ENCODE data around the gene SLC16A1.
A peak's percentile ranks its signal among the peaks of the same experiment; 100 is the strongest.

The SLC16A1 gene

DNA sequence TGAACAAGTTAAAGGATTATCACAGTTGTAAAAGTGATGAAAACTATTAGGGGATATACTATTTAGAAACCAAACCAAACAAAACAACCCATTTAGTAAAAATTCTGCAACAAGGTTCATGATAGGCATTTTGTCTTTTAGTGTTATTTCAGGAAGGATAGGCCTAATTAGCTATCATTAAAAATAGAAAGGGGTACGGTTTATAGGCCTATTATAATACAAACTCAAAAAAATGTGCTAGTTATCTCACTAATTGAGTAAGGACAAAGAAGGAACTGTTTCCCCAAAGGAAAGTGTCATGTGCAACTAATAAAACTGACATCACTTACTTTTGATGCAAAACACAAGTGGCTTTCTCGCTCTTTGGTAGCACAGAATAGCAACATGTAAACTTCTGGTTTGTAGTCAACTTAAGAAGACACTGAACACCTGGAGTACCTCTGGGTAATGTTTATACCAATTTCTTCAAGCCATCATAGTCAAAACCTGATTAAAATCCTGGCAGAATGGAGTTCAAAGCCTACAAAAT is 28.5 kb downstream of the SLC16A1 start:
- H3K9me3 ChIP-seq (ENCODE audit: insufficient read depth, low read depth, low read length), result peaks cover 2% of the 10 kb centered on the region
- DNase-seq, result no peak
- no peak overlapping the region for H2BK120ac ChIP-seq (ENCODE audit: insufficient read depth, low read length, poor library complexity)
- H3K4ac ChIP-seq (ENCODE audit: low read depth, low read length), result no peak overlapping the region
- H3K18ac ChIP-seq (ENCODE audit: low read length), result no peak overlapping the region
- peaks cover 19 to 28% of the 10 kb centered on the region in 2 experiments for H3K36me3 ChIP-seq (ENCODE audit: control insufficient read depth in 1 of 2, insufficient read depth in 2 of 2, low read length in 2 of 2)
- no peak overlapping the region for H2BK12ac ChIP-seq (ENCODE audit: low read length)
- H3K27me3 ChIP-seq (ENCODE audit: insufficient read depth, low read length), result no peaks in the 10 kb centered on the region
- no peak overlapping the region for H4K12ac ChIP-seq (ENCODE audit: low read depth, low read length)
- H3K4me1 ChIP-seq (ENCODE audit: control insufficient read depth in 1 of 2, insufficient read depth in 2 of 2, low read length in 2 of 2), result no peaks in the 10 kb centered on the region
- WGBS (ENCODE audit: extremely low coverage, insufficient coverage, insufficient read length), result no CpG with 5 or more reads among the region's 2 CpGs
- H4K8ac ChIP-seq (ENCODE audit: low read depth, low read length), result no peak overlapping the region
- no peak overlapping the region for H3K23ac ChIP-seq (ENCODE audit: low read length)
- H3K9ac ChIP-seq (ENCODE audit: low read length), result no peak overlapping the region
- H3K79me1 ChIP-seq (ENCODE audit: low read length), result no peaks in the 10 kb centered on the region
- H3K27ac ChIP-seq (ENCODE audit: low read depth, low read length), result no peak overlapping the region
- H2AK5ac ChIP-seq (ENCODE audit: low read length), result no peak overlapping the region
- H3K4me3 ChIP-seq (ENCODE audit: low read depth, low read length), result no peak overlapping the region
- H2AFZ ChIP-seq (ENCODE audit: insufficient read depth, low read length, poor library complexity), result no peak overlapping the region
- H3K79me2 ChIP-seq (ENCODE audit: control insufficient read depth, insufficient read depth, low read length, poor library complexity), result peaks cover 3% of the 10 kb centered on the region
- H2BK5ac ChIP-seq (ENCODE audit: low read depth, low read length, poor library complexity), result no peak overlapping the region
- no peak overlapping the region for H3K4me2 ChIP-seq (ENCODE audit: low read length)
- no peak overlapping the region for H4K91ac ChIP-seq (ENCODE audit: low read depth, low read length)
- H3K14ac ChIP-seq (ENCODE audit: low read length), result no peak overlapping the region

DNA sequence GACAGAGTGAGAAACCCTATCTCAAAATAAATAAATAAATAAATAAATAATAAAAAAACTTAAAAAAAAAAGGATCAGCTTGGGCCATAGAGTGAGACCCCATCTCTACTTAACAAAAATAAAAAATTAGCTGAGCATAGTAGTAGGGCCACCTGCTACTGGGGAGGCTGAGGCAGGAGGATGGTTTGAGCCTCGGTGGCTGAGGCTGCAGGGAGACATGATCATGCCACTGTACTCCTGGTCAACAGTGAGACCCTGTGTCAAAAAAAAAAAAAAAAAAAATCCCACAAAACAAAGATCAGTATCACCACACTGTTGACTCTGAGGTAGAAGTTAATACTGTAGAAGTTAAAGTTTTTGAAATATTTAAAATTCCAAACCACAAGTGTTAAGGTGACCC is 29.1 kb downstream of the SLC16A1 start:
- no peak overlapping the region for H3K27ac ChIP-seq (ENCODE audit: low read depth, low read length)
- no peak overlapping the region for H3K4me3 ChIP-seq (ENCODE audit: low read depth, low read length)
- no peak overlapping the region for H3K14ac ChIP-seq (ENCODE audit: low read length)
- no peak for DNase-seq
- no peak overlapping the region for H2AK5ac ChIP-seq (ENCODE audit: low read length)
- H3K18ac ChIP-seq (ENCODE audit: low read length), result no peak overlapping the region
- no peak overlapping the region for H4K12ac ChIP-seq (ENCODE audit: low read depth, low read length)
- no peaks in the 10 kb centered on the region for H3K79me1 ChIP-seq (ENCODE audit: low read length)
- H3K9me3 ChIP-seq (ENCODE audit: insufficient read depth, low read depth, low read length), result peaks cover 2% of the 10 kb centered on the region
- H3K4ac ChIP-seq (ENCODE audit: low read depth, low read length), result no peak overlapping the region
- peaks cover 1% of the 10 kb centered on the region for H3K79me2 ChIP-seq (ENCODE audit: control insufficient read depth, insufficient read depth, low read length, poor library complexity)
- H3K23ac ChIP-seq (ENCODE audit: low read length), result no peak overlapping the region
- H4K91ac ChIP-seq (ENCODE audit: low read depth, low read length), result no peak overlapping the region
- H2BK120ac ChIP-seq (ENCODE audit: insufficient read depth, low read length, poor library complexity), result no peak overlapping the region
- no CpG with 5 or more reads among the region's 1 CpG for WGBS (ENCODE audit: extremely low coverage, insufficient coverage, insufficient read length)
- H2AFZ ChIP-seq (ENCODE audit: insufficient read depth, low read length, poor library complexity), result no peak overlapping the region
- no peak overlapping the region for H3K9ac ChIP-seq (ENCODE audit: low read length)
- H3K4me2 ChIP-seq (ENCODE audit: low read length), result no peak overlapping the region
- no peaks in the 10 kb centered on the region for H3K27me3 ChIP-seq (ENCODE audit: insufficient read depth, low read length)
- no peak overlapping the region for H2BK5ac ChIP-seq (ENCODE audit: low read depth, low read length, poor library complexity)
- no peaks in the 10 kb centered on the region for H3K4me1 ChIP-seq (ENCODE audit: control insufficient read depth in 1 of 2, insufficient read depth in 2 of 2, low read length in 2 of 2)
- peaks cover 19 to 28% of the 10 kb centered on the region in 2 experiments for H3K36me3 ChIP-seq (ENCODE audit: control insufficient read depth in 1 of 2, insufficient read depth in 2 of 2, low read length in 2 of 2)
- H2BK12ac ChIP-seq (ENCODE audit: low read length), result no peak overlapping the region
- no peak overlapping the region for H4K8ac ChIP-seq (ENCODE audit: low read depth, low read length)

DNA sequence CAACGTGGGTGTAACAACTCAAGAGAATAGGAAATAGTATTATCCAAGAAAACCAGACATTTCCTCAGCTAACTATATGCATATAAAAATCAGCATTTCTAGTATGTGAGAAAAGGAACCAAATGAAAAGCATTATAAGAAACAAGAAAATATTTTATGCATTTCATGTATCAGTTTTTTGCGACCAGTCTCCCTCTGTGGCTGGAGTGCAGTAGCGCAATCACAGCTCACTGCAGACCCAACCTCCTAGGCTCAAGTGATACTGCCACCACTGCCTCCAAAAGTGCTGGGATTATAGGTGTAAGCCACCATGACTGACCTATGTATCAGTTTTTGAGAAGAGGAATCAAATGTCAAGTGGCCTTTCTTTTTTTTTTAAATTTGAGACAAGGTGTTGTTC is 31.0 kb downstream of the SLC16A1 start:
- Histone ChIP-seq H2BK120ac (ENCODE audit: insufficient read depth, low read length, poor library complexity) (no peak overlapping the region), H3K27me3 (ENCODE audit: insufficient read depth, low read length) (no peaks in the 10 kb centered on the region), H3K9me3 (ENCODE audit: insufficient read depth, low read depth, low read length) (peaks cover 2% of the 10 kb centered on the region), H4K8ac (ENCODE audit: low read depth, low read length) (no peak overlapping the region), H3K4ac (ENCODE audit: low read depth, low read length) (no peak overlapping the region), H2AFZ (ENCODE audit: insufficient read depth, low read length, poor library complexity) (no peak overlapping the region), H4K91ac (ENCODE audit: low read depth, low read length) (no peak overlapping the region), H3K79me1 (ENCODE audit: low read length) (no peaks in the 10 kb centered on the region), H3K14ac (ENCODE audit: low read length) (no peak overlapping the region), H2BK12ac (ENCODE audit: low read length) (no peak overlapping the region), H3K36me3 (ENCODE audit: control insufficient read depth in 1 of 2, insufficient read depth in 2 of 2, low read length in 2 of 2) (peaks cover 19 to 28% of the 10 kb centered on the region in 2 experiments), H3K4me2 (ENCODE audit: low read length) (no peak overlapping the region), H3K9ac (ENCODE audit: low read length) (no peak overlapping the region), H3K4me1 (ENCODE audit: control insufficient read depth in 1 of 2, insufficient read depth in 2 of 2, low read length in 2 of 2) (no peaks in the 10 kb centered on the region), H3K4me3 (ENCODE audit: low read depth, low read length) (no peak overlapping the region), H3K79me2 (ENCODE audit: control insufficient read depth, insufficient read depth, low read length, poor library complexity) (no peaks in the 10 kb centered on the region), H2AK5ac (ENCODE audit: low read length) (no peak overlapping the region), H4K12ac (ENCODE audit: low read depth, low read length) (no peak overlapping the region), H2BK5ac (ENCODE audit: low read depth, low read length, poor library complexity) (no peak overlapping the region), H3K18ac (ENCODE audit: low read length) (no peak overlapping the region), H3K27ac (ENCODE audit: low read depth, low read length) (no peak overlapping the region), H3K23ac (ENCODE audit: low read length) (no peak overlapping the region)
- WGBS (ENCODE audit: extremely low coverage, insufficient coverage, insufficient read length), result no CpG with 5 or more reads among the region's 3 CpGs
- DNase-seq, result no peak

DNA sequence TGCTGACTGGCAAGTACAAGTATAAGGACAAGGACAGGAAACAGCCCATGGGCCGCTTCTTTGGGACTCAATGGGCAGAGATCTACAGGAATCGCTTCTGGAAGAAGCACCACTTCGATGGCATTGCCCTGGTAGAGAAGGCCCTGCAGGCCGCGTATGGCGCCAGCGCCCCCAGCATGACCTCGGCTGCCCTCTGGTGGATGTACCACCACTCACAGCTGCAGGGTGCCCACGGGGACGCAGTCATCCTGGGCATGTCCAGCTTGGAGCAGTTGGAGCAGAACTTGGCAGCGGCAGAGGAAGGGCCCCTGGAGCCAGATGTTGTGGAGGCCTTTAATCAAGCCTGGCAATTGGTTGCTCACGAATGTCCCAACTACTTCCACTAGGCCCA is 32.0 kb downstream of the SLC16A1 start:
- Histone ChIP-seq H4K12ac (ENCODE audit: low read depth, low read length) (no peak overlapping the region), H3K9me3 (ENCODE audit: insufficient read depth, low read depth, low read length) (peaks cover 2% of the 10 kb centered on the region), H4K8ac (ENCODE audit: low read depth, low read length) (no peak overlapping the region), H3K79me1 (ENCODE audit: low read length) (no peaks in the 10 kb centered on the region), H3K14ac (ENCODE audit: low read length) (no peak overlapping the region), H3K27me3 (ENCODE audit: insufficient read depth, low read length) (no peaks in the 10 kb centered on the region), H2AK5ac (ENCODE audit: low read length) (no peak overlapping the region), H2AFZ (ENCODE audit: insufficient read depth, low read length, poor library complexity) (no peak overlapping the region), H2BK120ac (ENCODE audit: insufficient read depth, low read length, poor library complexity) (no peak overlapping the region), H3K4me1 (ENCODE audit: control insufficient read depth in 1 of 2, insufficient read depth in 2 of 2, low read length in 2 of 2) (no peaks in the 10 kb centered on the region), H3K36me3 (ENCODE audit: control insufficient read depth in 1 of 2, insufficient read depth in 2 of 2, low read length in 2 of 2) (peaks cover 19 to 28% of the 10 kb centered on the region in 2 experiments), H3K79me2 (ENCODE audit: control insufficient read depth, insufficient read depth, low read length, poor library complexity) (no peaks in the 10 kb centered on the region), H3K23ac (ENCODE audit: low read length) (no peak overlapping the region), H4K91ac (ENCODE audit: low read depth, low read length) (no peak overlapping the region), H3K27ac (ENCODE audit: low read depth, low read length) (no peak overlapping the region), H2BK12ac (ENCODE audit: low read length) (no peak overlapping the region), H2BK5ac (ENCODE audit: low read depth, low read length, poor library complexity) (no peak overlapping the region), H3K9ac (ENCODE audit: low read length) (peak overlapping the region; percentile 63), H3K18ac (ENCODE audit: low read length) (no peak overlapping the region), H3K4ac (ENCODE audit: low read depth, low read length) (no peak overlapping the region), H3K4me2 (ENCODE audit: low read length) (no peak overlapping the region), H3K4me3 (ENCODE audit: low read depth, low read length) (no peak overlapping the region)
- no peak for DNase-seq
- no CpG with 5 or more reads among the region's 12 CpGs for WGBS (ENCODE audit: extremely low coverage, insufficient coverage, insufficient read length)
